ENCODE results near the gene HOXD4.

The HOXD4 gene

GRCh38 chr2:176151442-176152287 is at the start of gene HOXD4:
Gene HOXD4 (plus strand): TSS chr2:176151550. CDS start chr2:176151634, 84 bp downstream.
- DNase-seq = no peak

- DNase-seq = no peak
These were observed 49.5 kb upstream of the HOXD4 start for GRCh38 chr2:176101842-176102241.

GRCh38 chr2:176102309-176102866 is 49.0 kb upstream of the HOXD4 start:
- DNase-seq = no peak

- DNase-seq = no peak
These were observed 48.2 kb upstream of the HOXD4 start for GRCh38 chr2:176103194-176103593.

- DNase-seq = no peak
These were observed 47.5 kb upstream of the HOXD4 start for GRCh38 chr2:176103742-176104315.

- no peak for DNase-seq
These were observed 46.9 kb upstream of the HOXD4 start for GRCh38 chr2:176104316-176105077.

- DNase-seq = no peak
These were observed 46.1 kb upstream of the HOXD4 start for GRCh38 chr2:176105078-176105729.

GRCh38 chr2:176105730-176106580 is 45.4 kb upstream of the HOXD4 start:
- no peak for DNase-seq

- DNase-seq = peak; percentile 83
These were observed 44.5 kb upstream of the HOXD4 start, which contains the start of gene HOXD11 for GRCh38 chr2:176106581-176107539. Gene HOXD11 (plus strand): TSS chr2:176107280. CDS start chr2:176107356, 76 bp downstream.

- no peak for DNase-seq
These were observed 43.6 kb upstream of the HOXD4 start for GRCh38 chr2:176107731-176108181.

GRCh38 chr2:176109192-176109901 is 42.0 kb upstream of the HOXD4 start:
- DNase-seq = no peak

- DNase-seq = no peak
These were observed 41.4 kb upstream of the HOXD4 start for GRCh38 chr2:176109946-176110345.

GRCh38 chr2:176110415-176111308 is 40.7 kb upstream of the HOXD4 start:
- no peak for DNase-seq

- peak; percentile 86 for DNase-seq
These were observed 40.1 kb upstream of the HOXD4 start for GRCh38 chr2:176111309-176111663.

GRCh38 chr2:176111846-176112374 is 39.4 kb upstream of the HOXD4 start:
- DNase-seq = no peak

- DNase-seq = no peak
These were observed 38.7 kb upstream of the HOXD4 start for GRCh38 chr2:176112375-176113302.
